Fibroblast of gingiva (primary cell): ENCODE measurements around the gene ARHGEF37.
"Not testable (repeated sequence)": the region's sequence is repeated elsewhere in the genome, so short reads cannot be mapped to it uniquely, and the experiment has no call there.

ENCODE experiments used
- DNase-seq: peaks from one replicate; pipeline ENCODE4 v3.0.0-alpha.2; 2011; ENCODE audit warnings: low read depth

Gene ARHGEF37

GRCh38 chr5:149647334-149647733, 66.0 kb downstream of the ARHGEF37 start:
- no peak for DNase-seq

- DNase-seq = not testable (repeated sequence)
Measured at GRCh38 chr5:149648464-149649393, 67.4 kb downstream of the ARHGEF37 start.

GRCh38 chr5:149649730-149650129, 68.4 kb downstream of the ARHGEF37 start:
- DNase-seq = not testable (repeated sequence)

GRCh38 chr5:149651686-149652085, 70.4 kb downstream of the ARHGEF37 start:
- no peak for DNase-seq

- DNase-seq = no peak
Measured at GRCh38 chr5:149652697-149653096, 71.4 kb downstream of the ARHGEF37 start.

GRCh38 chr5:149654231-149654630, 72.9 kb downstream of the ARHGEF37 start:
- DNase-seq = no peak

- no peak for DNase-seq
Measured at GRCh38 chr5:149654883-149655505, 73.7 kb downstream of the ARHGEF37 start.

GRCh38 chr5:149656576-149657182, 75.4 kb downstream of the ARHGEF37 start:
- DNase-seq = no peak

GRCh38 chr5:149657324-149657723, 76.0 kb downstream of the ARHGEF37 start:
- DNase-seq = no peak

- no peak for DNase-seq
Measured at GRCh38 chr5:149658299-149658698, 77.0 kb downstream of the ARHGEF37 start.

- DNase-seq = no peak
Measured at GRCh38 chr5:149664083-149664482, 82.8 kb downstream of the ARHGEF37 start.

GRCh38 chr5:149664666-149665415, 83.5 kb downstream of the ARHGEF37 start:
- no peak for DNase-seq

GRCh38 chr5:149665416-149666175, 84.3 kb downstream of the ARHGEF37 start:
- DNase-seq = no peak

- no peak for DNase-seq
Measured at GRCh38 chr5:149666212-149666852, 85.0 kb downstream of the ARHGEF37 start.

- DNase-seq = no peak
Measured at GRCh38 chr5:149667084-149667828, 86.0 kb downstream of the ARHGEF37 start.

- no peak for DNase-seq
Measured at GRCh38 chr5:149667829-149668330, 86.6 kb downstream of the ARHGEF37 start.

GRCh38 chr5:149669273-149669672, 88.0 kb downstream of the ARHGEF37 start:
- DNase-seq = not testable (repeated sequence)

GRCh38 chr5:149671544-149671943, 90.2 kb downstream of the ARHGEF37 start:
- DNase-seq = no peak

- no peak for DNase-seq
Measured at GRCh38 chr5:149672701-149673476, 91.6 kb downstream of the ARHGEF37 start.
